PC-9 (cell line): ENCODE results near the gene RPS26.

Source experiments
- CTCF ChIP-seq: fragments of 200-600 bp; sonication (generic); conservative IDR thresholded peaks from 2 replicates; pipeline ENCODE4 v1.6.1; 2017; ENCODE audit warnings: mixed run types, antibody characterized with exemption, mild to moderate bottlenecking, moderate library complexity
- EZH2 ChIP-seq: fragments of 200-600 bp; sonication (generic); IDR thresholded peaks from 2 replicates; pipeline ENCODE4 v1.8.0; 2017; ENCODE audit warnings: antibody characterized with exemption, low read depth

GRCh38 chr12:56071648-56072047 lies 29.9 kb downstream of the RPS26 start:
- TF ChIP-seq CTCF, result no peak
- TF ChIP-seq EZH2, result no peak
